ENCODE measurements around the gene NMBR.
"Not testable (repeated sequence)": the region's sequence is repeated elsewhere in the genome, so short reads cannot be mapped to it uniquely, and the experiment has no call there.

The NMBR gene

GRCh38 chr6:142058551-142059290 is 88.2 kb downstream of the NMBR start:
- no peak for DNase-seq (ENCODE audit: low spot score)

DNA sequence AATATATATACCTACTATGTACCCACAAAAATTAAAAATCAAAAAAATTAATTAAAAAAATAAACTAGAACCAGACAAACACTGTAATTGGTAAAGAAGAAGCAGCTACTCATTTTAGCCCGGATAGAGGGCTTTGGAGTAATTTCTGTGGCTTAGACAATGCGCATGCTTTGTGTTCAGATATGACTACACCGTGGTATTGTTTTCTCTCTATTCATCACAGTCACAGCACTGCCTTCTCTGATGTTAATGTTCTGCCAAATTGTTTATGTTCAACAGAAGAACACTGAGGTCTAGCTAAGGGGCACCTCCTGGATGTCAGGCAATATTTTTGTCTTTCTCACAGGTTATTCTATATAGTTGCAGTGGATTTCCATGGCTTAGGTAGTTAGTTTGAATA is 91.7 kb downstream of the NMBR start:
- no peak for DNase-seq (ENCODE audit: low spot score)

GRCh38 chr6:142051404-142051803 is 95.5 kb downstream of the NMBR start:
- DNase-seq (ENCODE audit: low spot score), result no peak

GRCh38 chr6:142048593-142048980 is 98.3 kb downstream of the NMBR start:
- no peak for DNase-seq (ENCODE audit: low spot score)

- DNase-seq (ENCODE audit: low spot score), result no peak
Measured at GRCh38 chr6:142047934-142048592, 98.9 kb downstream of the NMBR start.

- DNase-seq (ENCODE audit: low spot score), result no peak
Measured at GRCh38 chr6:142045380-142046278, 101.3 kb downstream of the NMBR start.

DNA sequence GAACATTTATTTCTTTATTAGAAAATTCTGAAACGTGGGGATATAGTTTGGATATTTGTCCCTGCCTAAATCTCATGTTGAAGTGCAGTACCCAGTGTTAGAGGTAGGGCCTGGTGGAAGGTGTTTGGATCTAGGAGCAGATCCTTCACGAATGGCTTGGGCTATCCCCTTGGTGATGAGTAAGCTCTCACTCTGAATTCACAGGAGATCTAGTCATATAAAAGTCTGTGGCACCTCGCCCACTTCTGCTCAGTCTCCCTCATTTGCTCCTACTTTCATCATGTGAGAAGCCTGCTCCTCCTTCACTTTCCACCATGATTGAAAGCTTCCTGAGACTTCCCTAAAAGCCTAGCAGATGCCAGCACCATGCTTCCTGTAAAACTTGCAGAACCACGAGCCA is 111.0 kb downstream of the NMBR start:
- DNase-seq (ENCODE audit: low spot score), result no peak

GRCh38 chr6:142031035-142031434 is 115.9 kb downstream of the NMBR start:
- DNase-seq (ENCODE audit: low spot score), result no peak

- DNase-seq (ENCODE audit: low spot score), result no peak
Measured at GRCh38 chr6:142030115-142030619, 116.8 kb downstream of the NMBR start.

DNA sequence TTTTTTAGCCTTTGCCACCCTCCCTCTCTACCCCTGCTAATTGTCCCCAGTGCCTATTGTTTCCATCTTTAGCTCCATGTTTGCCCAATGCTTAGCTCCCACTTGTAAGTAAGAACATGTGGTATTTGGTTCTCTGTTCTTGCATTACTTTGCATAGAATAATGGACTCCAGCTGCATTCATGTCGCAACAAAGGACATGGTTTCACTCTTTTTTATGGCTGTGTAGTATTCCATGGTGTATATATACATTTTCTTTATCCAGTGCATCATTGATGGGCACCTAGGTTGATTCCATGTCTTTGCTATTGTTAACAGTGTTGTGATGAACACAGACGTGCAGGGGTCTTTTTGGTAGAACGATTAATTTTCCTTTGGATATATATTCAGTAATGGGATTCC is 118.4 kb downstream of the NMBR start:
- DNase-seq (ENCODE audit: low spot score), result no peak

GRCh38 chr6:142027804-142028203 is 119.1 kb downstream of the NMBR start:
- DNase-seq (ENCODE audit: low spot score), result not testable (repeated sequence)

DNA sequence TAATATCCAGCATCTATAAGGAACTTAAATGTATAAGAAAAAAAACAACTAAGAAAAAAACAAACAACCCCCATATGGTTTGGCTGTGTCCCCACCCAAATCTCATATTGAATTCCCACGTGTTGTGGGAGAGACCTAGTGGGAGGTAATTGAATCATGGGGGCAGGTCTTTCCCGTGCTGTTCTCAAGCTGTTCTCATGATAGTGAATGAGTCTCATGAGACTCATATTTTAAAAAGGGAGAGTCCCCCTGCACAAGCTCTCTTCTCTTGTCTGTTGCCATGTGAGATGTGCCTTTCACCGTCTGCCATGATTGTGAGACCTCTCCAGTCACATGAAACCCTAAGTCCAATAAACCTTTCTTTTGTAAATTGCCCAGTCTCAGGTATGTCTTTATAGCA is 119.8 kb downstream of the NMBR start:
- DNase-seq (ENCODE audit: low spot score), result no peak

DNA sequence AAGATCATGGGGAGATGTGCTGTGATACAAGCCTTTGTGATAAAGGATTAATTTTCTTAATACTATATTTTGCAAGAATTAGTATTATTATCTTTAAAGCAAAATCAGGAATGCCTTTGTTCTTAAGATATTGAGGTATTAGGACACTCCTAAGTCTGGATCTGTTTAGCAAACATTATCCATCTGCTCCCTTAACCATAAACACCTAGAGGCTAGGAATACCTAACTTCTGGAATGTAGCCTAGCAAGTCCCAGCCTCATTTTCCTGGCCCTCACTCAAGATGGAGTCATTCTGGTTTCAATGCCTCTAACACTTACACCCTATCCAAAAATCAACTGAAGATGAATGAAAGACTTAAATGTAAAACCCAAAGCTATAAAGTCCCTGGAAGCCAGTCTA is 120.5 kb downstream of the NMBR start:
- no peak for DNase-seq (ENCODE audit: low spot score)
